Left ventricle myocardium inferior (tissue), 1 donor: Measurements from ENCODE around the gene MTREX. TPM values are rescaled to one million over a fixed set of nuclear protein-coding genes. Genes with fewer than 3 reads are reported as not detected.

Experiments
- DNase-seq: peaks from one replicate; pipeline ENCODE4 v3.0.0-alpha.2; 2020
- H3K27ac ChIP-seq: fragments of 200-600 bp; replicated peaks from 2 replicates; pipeline ENCODE4 v1.8.0; 2021
- H3K27me3 ChIP-seq: fragments of 200-600 bp; 2 replicates; pipeline ENCODE4 v1.8.0; 2021; ENCODE audit warnings: low read depth
- H3K36me3 ChIP-seq: fragments of 200-600 bp; 2 replicates; pipeline ENCODE4 v1.8.0; 2021
- H3K4me1 ChIP-seq: fragments of 200-600 bp; 2 replicates; pipeline ENCODE4 v1.8.0; 2021
- H3K4me3 ChIP-seq: fragments of 200-600 bp; 2 replicates; pipeline ENCODE4 v1.8.0; 2021; ENCODE audit warnings: mild to moderate bottlenecking, moderate library complexity
- H3K9me3 ChIP-seq: fragments of 200-600 bp; replicated peaks from 2 replicates; pipeline ENCODE4 v1.8.0; 2021
- intact Hi-C: fragments of 100-400 bp; cut with micrococcal nuclease; formaldehyde crosslinking; loops from one replicate; pipeline ENCODE4 v1.11.0; 2022
- long read RNA-seq: library from polyadenylated mRNA; unstranded; transcript quantifications from one replicate; pipeline ENCODE4 v2.0.0, GENCODE V29; 2021
- total RNA-seq: library from RNA; stranded (reverse); fragmentation: NEBNext Ultra II Directional; extraction: Animal tissue kit (Norgen Biotek cat#: 25700); gene quantifications from one replicate; pipeline ENCODE4 v1.2.1, GENCODE V29; 2021
- TF ChIP-seq, protein P1 (sequence below): fragments of 200-600 bp; IDR thresholded peaks from 2 replicates; pipeline ENCODE4 v1.8.0; 2021; ENCODE audit warnings: antibody characterized with exemption, mild to moderate bottlenecking, borderline replicate concordance
- donor health status: DM: no; HTN: yes; CAD: no; lungs with severe emphysema.

The MTREX gene
- 62.5 TPM for total RNA-seq
- long read RNA-seq, full-length matches to known transcripts = 29 of 38 reads
- long read RNA-seq, partial matches to known transcripts = 8 of 38 reads
- long read RNA-seq, other reads (novel, unspliced or antisense) = 1 of 38 reads

DNA sequence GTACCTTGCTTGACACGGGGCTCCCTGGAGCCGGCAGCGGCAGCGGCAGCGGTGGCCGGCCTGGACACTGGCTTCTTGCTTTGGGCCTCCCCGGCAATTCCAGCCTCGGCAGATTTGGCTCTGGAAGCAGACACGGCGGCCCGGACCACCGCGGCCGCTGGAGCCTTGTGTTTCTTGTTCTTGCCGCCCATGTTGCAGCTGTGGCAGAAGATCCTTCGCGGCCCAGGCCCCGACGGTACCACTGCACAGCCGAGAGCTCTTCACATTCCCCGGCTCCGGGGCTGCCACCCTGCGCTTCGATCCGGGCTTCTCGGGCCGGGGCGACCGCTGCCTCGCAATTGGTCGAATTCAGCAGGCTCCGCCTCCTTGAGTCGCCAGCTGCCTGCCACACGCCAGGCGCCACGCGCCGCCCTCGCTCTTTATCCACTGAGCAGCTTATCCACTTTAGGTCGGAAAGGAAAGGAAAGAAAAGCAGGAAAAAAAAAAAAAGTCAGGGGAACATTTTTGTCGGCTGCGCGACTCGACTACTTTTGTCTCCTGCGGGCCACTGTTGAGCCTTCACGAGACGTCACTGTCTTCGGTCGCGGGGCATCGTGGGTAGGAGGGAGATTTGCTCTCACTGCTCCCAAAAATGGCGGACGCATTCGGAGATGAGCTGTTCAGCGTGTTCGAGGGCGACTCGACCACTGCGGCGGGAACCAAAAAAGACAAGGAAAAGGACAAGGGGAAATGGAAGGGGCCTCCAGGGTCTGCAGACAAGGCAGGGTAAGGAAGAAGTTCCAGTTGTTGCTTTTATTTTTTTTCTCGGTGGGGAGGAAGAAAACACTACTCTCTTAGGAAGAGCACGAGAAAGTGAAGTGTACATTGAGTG lies at the start of gene MTREX, which contains the start of gene DHX29:
TSS of gene MTREX (plus strand) at position 607 of the 871 bp plus-strand sequence. CDS start at position 632, 25 bp downstream.
TSS of gene DHX29 (minus strand) at position 312 of the 871 bp plus-strand sequence. CDS start at position 191, 121 bp downstream.
- H3K27ac ChIP-seq = peak within 1 kb of the TSS; percentile 96
- TF ChIP-seq, protein P1, sequence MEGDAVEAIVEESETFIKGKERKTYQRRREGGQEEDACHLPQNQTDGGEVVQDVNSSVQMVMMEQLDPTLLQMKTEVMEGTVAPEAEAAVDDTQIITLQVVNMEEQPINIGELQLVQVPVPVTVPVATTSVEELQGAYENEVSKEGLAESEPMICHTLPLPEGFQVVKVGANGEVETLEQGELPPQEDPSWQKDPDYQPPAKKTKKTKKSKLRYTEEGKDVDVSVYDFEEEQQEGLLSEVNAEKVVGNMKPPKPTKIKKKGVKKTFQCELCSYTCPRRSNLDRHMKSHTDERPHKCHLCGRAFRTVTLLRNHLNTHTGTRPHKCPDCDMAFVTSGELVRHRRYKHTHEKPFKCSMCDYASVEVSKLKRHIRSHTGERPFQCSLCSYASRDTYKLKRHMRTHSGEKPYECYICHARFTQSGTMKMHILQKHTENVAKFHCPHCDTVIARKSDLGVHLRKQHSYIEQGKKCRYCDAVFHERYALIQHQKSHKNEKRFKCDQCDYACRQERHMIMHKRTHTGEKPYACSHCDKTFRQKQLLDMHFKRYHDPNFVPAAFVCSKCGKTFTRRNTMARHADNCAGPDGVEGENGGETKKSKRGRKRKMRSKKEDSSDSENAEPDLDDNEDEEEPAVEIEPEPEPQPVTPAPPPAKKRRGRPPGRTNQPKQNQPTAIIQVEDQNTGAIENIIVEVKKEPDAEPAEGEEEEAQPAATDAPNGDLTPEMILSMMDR = peak; percentile 8
- peak; percentile 91 for DNase-seq
- H3K4me1 ChIP-seq = peaks cover 90% of the 10 kb centered on the region
- peak within 1 kb of the TSS; percentile 89 for H3K4me3 ChIP-seq
- intact Hi-C loops = no loop called here
- no peaks in the 10 kb centered on the region for H3K36me3 ChIP-seq
- no peaks in the 10 kb centered on the region for H3K27me3 ChIP-seq
- no peaks in the 10 kb centered on the region for H3K9me3 ChIP-seq

DNA sequence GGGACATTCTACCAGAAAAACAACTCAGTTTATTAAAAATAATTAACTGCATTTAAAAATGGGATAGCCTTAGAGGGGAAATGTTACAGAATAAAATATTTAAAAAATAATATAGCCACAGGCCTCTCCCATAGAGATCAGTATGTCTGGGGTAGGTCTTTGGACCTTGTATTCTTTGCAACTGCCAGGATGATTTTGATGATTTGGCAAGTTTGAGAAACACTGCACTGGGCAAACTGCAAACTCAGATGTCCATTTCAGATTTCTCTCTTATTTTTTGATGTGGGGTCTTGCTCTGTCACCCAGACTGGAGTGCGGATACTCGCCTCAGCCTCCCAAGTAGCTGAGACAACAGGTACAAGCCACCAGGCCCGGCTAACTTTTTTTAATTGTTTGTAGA lies 49.5 kb upstream of the MTREX start:
- Histone ChIP-seq H3K36me3 (peaks cover 97% of the 10 kb centered on the region), H3K27ac (no peak overlapping the region), H3K9me3 (no peaks in the 10 kb centered on the region), H3K4me1 (no peaks in the 10 kb centered on the region), H3K4me3 (no peak overlapping the region), H3K27me3 (no peaks in the 10 kb centered on the region)
- intact Hi-C loops = no loop called here
- no peak for DNase-seq
- TF ChIP-seq, protein P1 = no peak

DNA sequence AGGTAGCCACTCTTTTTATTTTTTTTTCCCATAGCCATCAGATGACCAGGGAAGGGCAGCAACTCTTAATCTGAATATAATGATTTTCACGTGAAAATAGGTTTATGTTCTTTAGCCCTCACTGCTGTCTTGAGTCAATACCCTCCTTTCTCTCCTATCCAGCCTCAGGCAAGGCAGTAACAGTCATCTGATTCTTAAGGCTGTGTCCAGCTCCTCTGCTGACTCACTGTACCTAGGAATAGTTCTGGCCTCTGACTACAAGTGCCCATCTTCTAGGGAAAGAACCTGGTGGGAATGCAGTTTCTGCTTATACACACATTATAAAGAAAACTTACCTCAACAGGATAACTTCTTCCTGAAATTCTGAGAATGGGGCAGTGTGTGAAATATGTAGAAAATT lies 31.0 kb upstream of the MTREX start:
- no peaks in the 10 kb centered on the region for H3K27me3 ChIP-seq
- TF ChIP-seq, protein P1 = no peak
- H3K9me3 ChIP-seq = no peaks in the 10 kb centered on the region
- H3K27ac ChIP-seq = no peak overlapping the region
- peaks cover 100% of the 10 kb centered on the region for H3K36me3 ChIP-seq
- no peak overlapping the region for H3K4me3 ChIP-seq
- no peaks in the 10 kb centered on the region for H3K4me1 ChIP-seq
- intact Hi-C loops = no loop called here
- DNase-seq = no peak

DNA sequence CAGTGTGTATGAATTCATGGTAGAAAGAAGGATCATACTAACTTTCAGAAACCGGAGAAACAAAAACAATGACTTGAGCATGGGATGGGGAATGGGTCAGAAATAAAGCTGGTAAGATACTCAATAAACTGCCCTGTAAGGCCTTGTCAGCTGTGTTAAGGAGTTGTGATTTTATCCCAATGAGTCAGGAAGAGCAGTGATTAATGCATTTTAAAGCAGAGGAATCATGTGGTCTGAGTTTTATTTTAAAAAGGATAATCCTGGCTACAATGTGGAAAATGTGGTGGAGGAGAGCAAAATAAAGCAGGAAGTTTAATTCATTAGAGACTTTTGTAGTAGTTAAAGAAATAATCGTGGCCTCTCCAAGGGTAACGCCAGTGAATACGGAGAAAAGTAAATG lies 29.0 kb upstream of the MTREX start:
- Histone ChIP-seq H3K9me3 (no peaks in the 10 kb centered on the region), H3K27me3 (no peaks in the 10 kb centered on the region), H3K4me1 (no peaks in the 10 kb centered on the region), H3K27ac (no peak overlapping the region), H3K4me3 (no peak overlapping the region), H3K36me3 (peaks cover 99% of the 10 kb centered on the region)
- TF ChIP-seq, protein P1 = no peak
- intact Hi-C loops = no loop called here
- no peak for DNase-seq

GRCh38 chr5:55286411-55286933 lies 21.3 kb upstream of the MTREX start:
- Histone ChIP-seq H3K4me3 (no peak overlapping the region), H3K27ac (no peak overlapping the region), H3K36me3 (peaks cover 99% of the 10 kb centered on the region), H3K27me3 (no peaks in the 10 kb centered on the region), H3K9me3 (no peaks in the 10 kb centered on the region), H3K4me1 (no peaks in the 10 kb centered on the region)
- DNase-seq = no peak
- TF ChIP-seq, protein P1 = no peak
- intact Hi-C loops = no loop called here
